Motor neuron (in vitro differentiated cells): ENCODE measurements around the gene CST8. TPM values are rescaled to one million over a fixed set of nuclear protein-coding genes. Genes with fewer than 3 reads are reported as not detected.
A peak's percentile ranks its signal among the peaks of the same experiment; 100 is the strongest.

Source experiments
- ATAC-seq, 8 experiments: fragments of 200-7000 bp; cut with Tn5 transposase; replicated peaks in 6 of 8; 2 replicates each; pipeline ENCODE4 v1.8.0; 2021; ENCODE audit warnings: mild to moderate bottlenecking in 8 of 8, moderate library complexity in 8 of 8
- H3K27ac ChIP-seq, 2 donors: fragments of 250-450 bp; sonication (Bioruptor Pico); 2 replicates each; pipeline ENCODE4 v1.9.0; 2021; ENCODE audit warnings: antibody characterized with exemption in 2 of 2, mild to moderate bottlenecking in 2 of 2, moderate library complexity in 1 of 2
- H3K4me1 ChIP-seq, 2 donors: fragments of 250-450 bp; sonication (Bioruptor Pico); replicated peaks in 1 of 2; 2 replicates each; pipeline ENCODE4 v1.6.1; 2021; ENCODE audit warnings: antibody characterized with exemption in 2 of 2, mild to moderate bottlenecking in 2 of 2, moderate library complexity in 1 of 2
- H3K4me3 ChIP-seq, 5 donors: fragments of 250-450 bp; sonication (Bioruptor Pico); 2 replicates each; pipeline ENCODE4 v1.9.0; 2021; ENCODE audit warnings: antibody characterized with exemption in 5 of 5, mild to moderate bottlenecking in 5 of 5, moderate library complexity in 4 of 5
- WGBS, 10 experiments: fragments of 450-650 bp; shearing (Covaris generic); methylation state at CpG; one replicate each; pipeline ENCODE4 v1.0.0; 2022; 5-methylcytosine and 5-hydroxymethylcytosine counted together
- in situ Hi-C, 9 experiments: fragments of 400-800 bp; cut with MboI; loops; one replicate each; pipeline ENCODE4 v1.15.0; 2021; ENCODE audit warnings: low sequenced_read_pairs in 9 of 9, low pct_unique_long_range_greater_than_20kb in 2 of 9; ENCODE audit not compliant: unreplicated experiment in 9 of 9
- total RNA-seq, 8 experiments: library from RNA; unstranded; fragments of 300-600 nt; gene quantifications; 2 replicates each; pipeline versions ENCODE4 v1.2.3 to v1.2.4, GENCODE V29; 2022

Gene CST8, protein sequence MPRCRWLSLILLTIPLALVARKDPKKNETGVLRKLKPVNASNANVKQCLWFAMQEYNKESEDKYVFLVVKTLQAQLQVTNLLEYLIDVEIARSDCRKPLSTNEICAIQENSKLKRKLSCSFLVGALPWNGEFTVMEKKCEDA
- total RNA-seq = not detected

DNA sequence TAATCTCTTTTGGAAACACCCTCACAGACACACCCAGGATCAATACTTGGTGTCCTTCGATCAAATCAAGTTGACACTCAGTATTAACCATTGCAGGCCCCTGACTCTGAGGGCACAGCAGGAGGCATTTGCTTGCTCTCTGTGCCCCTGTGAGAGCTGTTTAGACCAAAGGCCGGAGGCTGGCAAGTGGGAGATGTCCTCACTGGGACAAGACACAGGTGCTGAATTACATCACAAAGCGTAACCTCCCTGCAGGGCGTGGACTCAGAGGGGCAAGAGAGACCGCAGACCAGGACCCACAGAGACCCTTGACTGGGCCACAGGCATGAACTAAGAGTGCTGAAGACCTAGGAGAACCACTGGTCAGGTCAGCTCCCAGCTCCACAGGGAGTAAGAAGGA lies at the start of gene CST8:
Gene CST8 (plus strand): TSS at position 301 of the 400 bp plus-strand sequence. CDS start 551 bp downstream, outside the sequence.
- ATAC-seq = no peak
- no peak within 1 kb of the TSS for H3K27ac ChIP-seq
- in situ Hi-C loops = no loop called here
- H3K4me3 ChIP-seq = no peak within 1 kb of the TSS
- no peaks in the 10 kb centered on the region for H3K4me1 ChIP-seq
- WGBS, 10 experiments = 0 to 100% (median 80%) methylated on average over 1 to 2 of the region's 5 CpGs; no CpG with 5 or more reads in 5 of the 10 experiments

DNA sequence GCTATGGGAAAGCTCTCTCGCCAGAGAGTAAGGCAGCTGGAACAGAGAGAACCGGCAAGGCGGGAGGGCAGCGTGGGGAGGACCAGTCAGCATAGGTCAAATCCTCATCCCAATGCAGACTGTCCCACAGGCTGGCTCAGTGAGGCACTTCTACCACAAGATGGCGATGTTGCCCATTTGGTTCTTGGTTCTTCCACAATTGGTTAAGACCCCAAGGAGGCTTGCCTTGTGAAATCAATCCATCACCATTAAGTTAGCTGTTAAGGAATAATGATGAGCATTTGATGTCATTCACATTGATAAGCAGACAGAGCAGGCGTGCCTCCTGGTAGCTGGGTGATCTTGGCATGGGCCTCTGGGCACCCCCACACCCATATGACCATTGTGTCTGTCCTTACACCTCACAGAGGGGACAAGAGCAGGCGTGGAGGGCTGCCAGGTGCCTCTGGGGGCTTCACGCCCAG lies 49.0 kb upstream of the CST8 start:
- in situ Hi-C loops = loop anchor here in 4 of 9 experiments (10.0 to 25.0 kb wide), 2 partner anchors 163 to 170 kb away; partner anchors contain the start of gene CST9 (in 4 of the 4)
- H3K4me1 ChIP-seq = no peaks in the 10 kb centered on the region
- H3K4me3 ChIP-seq = no peak overlapping the region
- 0 to 4% (median 3%) methylated on average over 2 to 6 of the region's 8 CpGs; no CpG with 5 or more reads in 6 of the 10 experiments for WGBS, 10 experiments
- ATAC-seq = peak; percentile 86 to 97 (median 96)
- H3K27ac ChIP-seq = no peak overlapping the region

DNA sequence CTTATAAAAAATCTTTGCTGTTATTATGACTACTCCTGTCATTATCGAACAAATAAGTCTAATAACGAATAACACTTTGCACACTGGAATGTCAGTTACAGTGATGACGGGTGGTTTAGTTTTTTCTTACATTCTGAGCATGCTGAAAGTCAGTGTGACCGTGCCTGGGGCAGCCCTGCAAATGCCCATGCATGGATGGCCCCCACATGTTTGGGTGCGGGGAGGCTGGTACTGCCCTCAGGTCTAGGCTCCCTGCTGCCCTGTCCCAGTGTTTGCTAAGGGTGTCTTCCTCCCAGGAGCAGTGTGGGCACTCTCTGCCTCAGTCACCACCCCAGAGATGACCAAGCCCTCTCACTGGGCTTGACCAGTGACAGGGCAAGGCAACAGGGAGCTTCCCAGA lies 48.5 kb upstream of the CST8 start:
- WGBS, 10 experiments = 0 to 100% (median 76%) methylated on average over 1 to 4 of the region's 5 CpGs; no CpG with 5 or more reads in 3 of the 10 experiments
- in situ Hi-C loops = loop anchor here in 4 of 9 experiments (10.0 to 25.0 kb wide), 2 partner anchors 162 to 170 kb away; partner anchors contain the start of gene CST9 (in 4 of the 4)
- no peak overlapping the region for H3K4me3 ChIP-seq
- peak in 1 of 8 experiments; percentile 53 for ATAC-seq
- H3K27ac ChIP-seq = no peak overlapping the region
- no peaks in the 10 kb centered on the region for H3K4me1 ChIP-seq

GRCh38 chr20:23444859-23445258 lies 46.1 kb upstream of the CST8 start:
- Histone ChIP-seq H3K27ac (no peak overlapping the region), H3K4me1 (no peaks in the 10 kb centered on the region), H3K4me3 (no peak overlapping the region)
- 65 to 100% (median 95%) methylated on average over 1 to 4 of the region's 4 CpGs; no CpG with 5 or more reads in 2 of the 10 experiments for WGBS, 10 experiments
- ATAC-seq = no peak
- in situ Hi-C loops = loop anchor here in 4 of 9 experiments (10.0 to 25.0 kb wide), 2 partner anchors 160 to 167 kb away; partner anchors contain the start of gene CST9 (in 4 of the 4)

GRCh38 chr20:23445596-23446217 lies 45.2 kb upstream of the CST8 start:
- peak in 2 of 8 experiments; percentile 54 to 60 for ATAC-seq
- Histone ChIP-seq H3K4me3 (no peak overlapping the region), H3K27ac (no peak overlapping the region), H3K4me1 (no peaks in the 10 kb centered on the region)
- 33 to 100% (median 91%) methylated on average over 1 to 5 of the region's 7 CpGs; no CpG with 5 or more reads in 1 of the 10 experiments for WGBS, 10 experiments
- in situ Hi-C loops = loop anchor here in 4 of 9 experiments (10.0 to 25.0 kb wide), 2 partner anchors 159 to 167 kb away; partner anchors contain the start of gene CST9 (in 4 of the 4)

DNA sequence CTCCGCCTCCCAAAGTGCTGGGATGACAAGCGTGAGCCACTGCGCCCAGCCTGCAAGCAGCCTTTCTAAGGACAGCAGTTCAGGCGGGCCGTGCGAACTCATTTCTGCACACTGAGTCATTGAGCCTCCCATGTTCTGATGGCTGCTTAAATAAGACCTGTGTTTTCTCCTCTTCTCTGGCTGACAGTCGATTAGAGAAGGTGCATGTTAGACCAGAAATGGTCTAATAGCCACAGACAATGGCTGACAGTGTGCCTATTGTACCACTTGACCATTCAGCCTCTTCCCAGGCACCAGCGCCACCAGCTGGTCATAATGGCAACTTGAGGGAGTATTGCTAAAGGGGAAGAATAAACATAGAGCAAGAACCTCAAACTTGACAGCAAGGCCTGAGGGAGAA lies 44.4 kb upstream of the CST8 start:
- H3K27ac ChIP-seq = no peak overlapping the region
- ATAC-seq = peak in 7 of 8 experiments; percentile 27 to 82 (median 63)
- H3K4me1 ChIP-seq = no peaks in the 10 kb centered on the region
- in situ Hi-C loops = loop anchor here in 4 of 9 experiments (10.0 to 25.0 kb wide), 2 partner anchors 158 to 166 kb away; partner anchors contain the start of gene CST9 (in 4 of the 4)
- no peak overlapping the region for H3K4me3 ChIP-seq
- 0 to 79% (median 65%) methylated on average over 1 to 8 of the region's 8 CpGs; no CpG with 5 or more reads in 3 of the 10 experiments for WGBS, 10 experiments

GRCh38 chr20:23448167-23448566 lies 42.8 kb upstream of the CST8 start:
- Histone ChIP-seq H3K4me1 (no peaks in the 10 kb centered on the region), H3K4me3 (no peak overlapping the region), H3K27ac (no peak overlapping the region)
- in situ Hi-C loops = loop anchor here in 4 of 9 experiments (10.0 to 25.0 kb wide), 2 partner anchors 157 to 164 kb away; partner anchors contain the start of gene CST9 (in 4 of the 4)
- no peak for ATAC-seq
- WGBS, 10 experiments = 37 to 100% (median 93%) methylated on average over 1 to 5 of the region's 5 CpGs; no CpG with 5 or more reads in 2 of the 10 experiments

DNA sequence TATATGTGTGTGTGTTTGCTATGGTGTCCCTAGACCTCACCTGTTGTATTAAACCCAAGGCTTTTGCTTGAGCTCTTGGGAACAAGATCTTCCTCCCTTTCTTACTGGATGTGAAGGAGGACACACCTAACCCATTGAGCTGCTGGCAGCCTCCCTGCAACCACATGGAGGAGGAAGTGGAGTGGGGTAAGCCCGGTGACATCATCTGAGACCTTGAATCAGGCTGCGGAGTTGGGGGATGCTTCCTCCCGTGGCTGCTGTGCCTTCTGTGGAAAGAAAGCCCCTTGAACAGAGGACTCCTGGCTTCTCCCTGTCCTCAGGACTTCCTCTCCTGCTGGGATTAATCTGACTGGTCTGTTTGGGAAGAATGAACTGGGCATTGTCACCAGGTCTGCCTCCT lies 41.5 kb upstream of the CST8 start:
- peak in 1 of 8 experiments; percentile 34 for ATAC-seq
- Histone ChIP-seq H3K4me3 (no peak overlapping the region), H3K4me1 (no peaks in the 10 kb centered on the region), H3K27ac (no peak overlapping the region)
- in situ Hi-C loops = loop anchor here in 4 of 9 experiments (10.0 to 25.0 kb wide), 2 partner anchors 155 to 163 kb away; partner anchors contain the start of gene CST9 (in 4 of the 4)
- WGBS, 10 experiments = 40 to 83% (median 53%) methylated on average over 1 to 2 of the region's 3 CpGs; no CpG with 5 or more reads in 7 of the 10 experiments

- Histone ChIP-seq H3K4me3 (no peak overlapping the region), H3K27ac (no peak overlapping the region), H3K4me1 (no peaks in the 10 kb centered on the region)
- WGBS, 10 experiments = 18 to 100% (median 73%) methylated on average over 1 of the region's 1 CpG; no CpG with 5 or more reads in 1 of the 10 experiments
- ATAC-seq = no peak
- in situ Hi-C loops = no loop called here
Measured at GRCh38 chr20:23450877-23451276, 40.0 kb upstream of the CST8 start.

GRCh38 chr20:23451956-23452487 lies 38.9 kb upstream of the CST8 start:
- in situ Hi-C loops = no loop called here
- Histone ChIP-seq H3K4me1 (no peaks in the 10 kb centered on the region), H3K4me3 (no peak overlapping the region), H3K27ac (no peak overlapping the region)
- 15 to 94% (median 78%) methylated on average over 1 to 8 of the region's 11 CpGs; no CpG with 5 or more reads in 3 of the 10 experiments for WGBS, 10 experiments
- ATAC-seq = no peak

DNA sequence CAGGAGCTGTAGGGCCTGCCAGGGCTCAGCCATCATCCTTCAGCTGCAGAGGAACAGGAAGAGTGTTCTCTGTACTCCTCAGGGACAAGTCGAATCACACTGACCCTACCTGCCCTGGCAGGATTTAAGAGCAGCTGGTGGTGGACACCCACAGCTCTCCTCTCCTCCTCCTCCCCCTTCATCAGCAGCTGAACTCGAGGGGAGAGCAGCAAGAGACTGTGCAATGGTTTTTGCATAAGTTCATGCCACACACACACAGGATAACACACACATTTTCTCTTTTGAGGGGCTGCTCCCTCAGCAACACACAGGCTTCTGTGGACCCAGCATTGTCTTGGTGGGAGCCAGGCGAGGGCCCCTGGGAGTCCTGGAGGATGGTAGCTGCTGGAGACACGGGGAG lies 38.1 kb upstream of the CST8 start, which contains the start of gene CST11:
Gene CST11 (minus strand): TSS at position 101 of the 400 bp plus-strand sequence. CDS start 65 bp downstream, at position 36.
- 0 to 17% (median 17%) methylated on average over 1 to 2 of the region's 4 CpGs; no CpG with 5 or more reads in 6 of the 10 experiments for WGBS, 10 experiments
- H3K27ac ChIP-seq = no peak within 1 kb of the TSS
- ATAC-seq = peak in 1 of 8 experiments; percentile 55
- H3K4me1 ChIP-seq = no peaks in the 10 kb centered on the region
- H3K4me3 ChIP-seq = no peak within 1 kb of the TSS
- in situ Hi-C loops = no loop called here
